ENCODE measurements around the gene FKBP1A.
A peak's percentile ranks its signal among the peaks of the same experiment; 100 is the strongest.
"Not testable (repeated sequence)": the region's sequence is repeated elsewhere in the genome, so short reads cannot be mapped to it uniquely, and the experiment has no call there.

Gene FKBP1A

DNA sequence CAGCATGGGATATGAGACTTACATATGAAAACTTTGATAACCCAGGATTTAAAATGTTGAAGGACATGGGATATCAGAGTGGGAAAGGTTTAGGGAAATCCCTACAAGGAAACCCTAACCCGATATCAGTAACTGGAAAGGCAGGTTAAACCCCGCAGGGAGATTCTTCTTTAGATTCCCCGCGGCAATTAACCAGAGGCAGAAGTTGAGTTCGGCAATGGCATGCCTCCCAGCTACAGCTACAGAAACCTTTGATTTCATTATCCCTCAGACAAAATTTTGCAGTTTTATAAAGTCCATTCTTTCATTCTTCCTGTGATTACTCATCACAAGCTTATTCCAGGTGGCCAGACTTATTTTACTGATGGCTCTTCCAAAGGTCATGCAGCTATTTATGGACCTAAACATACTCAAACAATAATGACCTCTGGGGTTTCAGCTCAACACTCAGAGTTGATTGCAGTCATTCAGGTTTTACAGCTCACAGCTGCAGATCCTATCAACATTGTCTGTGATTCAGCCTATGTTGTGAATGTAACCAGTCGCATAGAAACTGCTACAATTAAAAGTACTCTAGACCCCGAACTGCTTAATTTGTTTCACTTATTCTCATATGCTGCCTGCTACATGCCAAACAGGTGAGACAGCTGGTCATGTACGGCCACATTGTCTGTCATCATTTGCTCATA, 7.0 kb upstream of the FKBP1A start:
- peak overlapping the region; percentile 20 for H3K4me2 ChIP-seq (ENCODE audit: low read length)
- not testable (repeated sequence) for H3K79me1 ChIP-seq (ENCODE audit: low read length); H3K27me3 ChIP-seq (ENCODE audit: insufficient read depth, low read length); H2BK5ac ChIP-seq (ENCODE audit: low read depth, low read length, poor library complexity); H3K14ac ChIP-seq (ENCODE audit: low read length); H3K4me3 ChIP-seq (ENCODE audit: low read depth, low read length); H2AK5ac ChIP-seq (ENCODE audit: low read length); H3K4ac ChIP-seq (ENCODE audit: low read depth, low read length); H4K91ac ChIP-seq (ENCODE audit: low read depth, low read length); H3K9ac ChIP-seq (ENCODE audit: low read length); H3K18ac ChIP-seq (ENCODE audit: low read length); H4K8ac ChIP-seq (ENCODE audit: low read depth, low read length); H2BK12ac ChIP-seq (ENCODE audit: low read length); H3K9me3 ChIP-seq (ENCODE audit: insufficient read depth, low read depth, low read length); H2AFZ ChIP-seq (ENCODE audit: insufficient read depth, low read length, poor library complexity); H4K12ac ChIP-seq (ENCODE audit: low read depth, low read length); H3K23ac ChIP-seq (ENCODE audit: low read length); H3K36me3 ChIP-seq (ENCODE audit: control insufficient read depth in 1 of 2, insufficient read depth in 2 of 2, low read length in 2 of 2); H2BK120ac ChIP-seq (ENCODE audit: insufficient read depth, low read length, poor library complexity); H3K79me2 ChIP-seq (ENCODE audit: control insufficient read depth, insufficient read depth, low read length, poor library complexity)
- peak; percentile 93 to 99 for DNase-seq
- WGBS (ENCODE audit: extremely low coverage, insufficient coverage, insufficient read length), result no CpG with 5 or more reads among the region's 8 CpGs
- H3K27ac ChIP-seq (ENCODE audit: low read depth, low read length), result peak overlapping the region; percentile 72
- H3K4me1 ChIP-seq (ENCODE audit: control insufficient read depth in 1 of 2, insufficient read depth in 2 of 2, low read length in 2 of 2), result peaks cover 7 to 11% of the 10 kb centered on the region in 2 experiments

DNA sequence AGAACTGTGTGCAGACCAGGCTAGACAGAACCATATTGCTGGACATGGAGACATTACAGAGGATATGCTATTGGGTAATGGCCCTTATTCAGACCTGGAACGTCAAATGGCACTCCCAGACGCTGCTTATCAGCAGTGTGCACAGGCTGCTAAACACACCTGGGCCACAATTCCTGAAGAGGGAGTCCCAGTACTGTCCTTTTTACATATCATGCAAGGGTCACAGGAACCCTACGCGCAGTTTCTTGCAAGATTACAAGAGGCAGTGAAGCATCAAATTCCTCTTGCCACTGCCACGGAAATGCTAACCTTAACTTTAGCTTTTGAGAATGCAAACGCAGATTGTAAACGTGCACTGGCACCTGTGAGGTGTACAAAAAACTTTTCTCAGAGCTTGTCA, 5.3 kb upstream of the FKBP1A start:
- peaks cover 10% of the 10 kb centered on the region for H3K79me1 ChIP-seq (ENCODE audit: low read length)
- WGBS (ENCODE audit: extremely low coverage, insufficient coverage, insufficient read length), result no CpG with 5 or more reads among the region's 7 CpGs
- H2BK120ac ChIP-seq (ENCODE audit: insufficient read depth, low read length, poor library complexity); H3K18ac ChIP-seq (ENCODE audit: low read length); H3K23ac ChIP-seq (ENCODE audit: low read length); H3K4me3 ChIP-seq (ENCODE audit: low read depth, low read length); H4K8ac ChIP-seq (ENCODE audit: low read depth, low read length); H3K9ac ChIP-seq (ENCODE audit: low read length); H3K9me3 ChIP-seq (ENCODE audit: insufficient read depth, low read depth, low read length); H4K12ac ChIP-seq (ENCODE audit: low read depth, low read length); H3K27ac ChIP-seq (ENCODE audit: low read depth, low read length); H3K4me2 ChIP-seq (ENCODE audit: low read length); H2BK5ac ChIP-seq (ENCODE audit: low read depth, low read length, poor library complexity); H3K79me2 ChIP-seq (ENCODE audit: control insufficient read depth, insufficient read depth, low read length, poor library complexity); H3K4ac ChIP-seq (ENCODE audit: low read depth, low read length); H3K36me3 ChIP-seq (ENCODE audit: control insufficient read depth in 1 of 2, insufficient read depth in 2 of 2, low read length in 2 of 2); H2AFZ ChIP-seq (ENCODE audit: insufficient read depth, low read length, poor library complexity); H2BK12ac ChIP-seq (ENCODE audit: low read length); H2AK5ac ChIP-seq (ENCODE audit: low read length); H3K27me3 ChIP-seq (ENCODE audit: insufficient read depth, low read length); H4K91ac ChIP-seq (ENCODE audit: low read depth, low read length); H3K14ac ChIP-seq (ENCODE audit: low read length): not testable (repeated sequence)
- peak; percentile 89 to 90 for DNase-seq
- peaks cover 10 to 11% of the 10 kb centered on the region in 2 experiments for H3K4me1 ChIP-seq (ENCODE audit: control insufficient read depth in 1 of 2, insufficient read depth in 2 of 2, low read length in 2 of 2)

- Histone ChIP-seq H3K14ac (ENCODE audit: low read length) (no peak overlapping the region), H2BK5ac (ENCODE audit: low read depth, low read length, poor library complexity) (no peak overlapping the region), H3K9ac (ENCODE audit: low read length) (no peak overlapping the region), H4K8ac (ENCODE audit: low read depth, low read length) (no peak overlapping the region), H3K23ac (ENCODE audit: low read length) (no peak overlapping the region), H3K4me3 (ENCODE audit: low read depth, low read length) (no peak overlapping the region), H3K9me3 (ENCODE audit: insufficient read depth, low read depth, low read length) (peaks cover 2% of the 10 kb centered on the region), H3K79me1 (ENCODE audit: low read length) (peaks cover 14% of the 10 kb centered on the region), H2BK120ac (ENCODE audit: insufficient read depth, low read length, poor library complexity) (no peak overlapping the region), H3K18ac (ENCODE audit: low read length) (no peak overlapping the region), H2AFZ (ENCODE audit: insufficient read depth, low read length, poor library complexity) (no peak overlapping the region), H4K12ac (ENCODE audit: low read depth, low read length) (no peak overlapping the region), H3K4me2 (ENCODE audit: low read length) (no peak overlapping the region), H3K27ac (ENCODE audit: low read depth, low read length) (no peak overlapping the region), H3K79me2 (ENCODE audit: control insufficient read depth, insufficient read depth, low read length, poor library complexity) (peaks cover 2% of the 10 kb centered on the region), H3K4me1 (ENCODE audit: control insufficient read depth in 1 of 2, insufficient read depth in 2 of 2, low read length in 2 of 2) (peaks cover 10 to 11% of the 10 kb centered on the region in 2 experiments), H2BK12ac (ENCODE audit: low read length) (no peak overlapping the region), H3K4ac (ENCODE audit: low read depth, low read length) (no peak overlapping the region), H3K27me3 (ENCODE audit: insufficient read depth, low read length) (no peaks in the 10 kb centered on the region), H3K36me3 (ENCODE audit: control insufficient read depth in 1 of 2, insufficient read depth in 2 of 2, low read length in 2 of 2) (no peaks in the 10 kb centered on the region), H2AK5ac (ENCODE audit: low read length) (no peak overlapping the region), H4K91ac (ENCODE audit: low read depth, low read length) (no peak overlapping the region)
- DNase-seq, result no peak
- WGBS (ENCODE audit: extremely low coverage, insufficient coverage, insufficient read length), result no CpG with 5 or more reads among the region's 4 CpGs
Observed at GRCh38 chr20:1397710-1398109, 4.9 kb upstream of the FKBP1A start.

GRCh38 chr20:1396702-1397101, 3.8 kb upstream of the FKBP1A start:
- H3K79me1 ChIP-seq (ENCODE audit: low read length), result peaks cover 19% of the 10 kb centered on the region
- no peak overlapping the region for H3K4me2 ChIP-seq (ENCODE audit: low read length)
- H3K23ac ChIP-seq (ENCODE audit: low read length), result no peak overlapping the region
- H4K12ac ChIP-seq (ENCODE audit: low read depth, low read length), result no peak overlapping the region
- no peak overlapping the region for H3K9ac ChIP-seq (ENCODE audit: low read length)
- H4K91ac ChIP-seq (ENCODE audit: low read depth, low read length), result no peak overlapping the region
- H2BK12ac ChIP-seq (ENCODE audit: low read length), result no peak overlapping the region
- H3K18ac ChIP-seq (ENCODE audit: low read length), result no peak overlapping the region
- no peaks in the 10 kb centered on the region for H3K36me3 ChIP-seq (ENCODE audit: control insufficient read depth in 1 of 2, insufficient read depth in 2 of 2, low read length in 2 of 2)
- H3K4me3 ChIP-seq (ENCODE audit: low read depth, low read length), result no peak overlapping the region
- no peak overlapping the region for H2AK5ac ChIP-seq (ENCODE audit: low read length)
- H3K27ac ChIP-seq (ENCODE audit: low read depth, low read length), result no peak overlapping the region
- no CpG with 5 or more reads among the region's 4 CpGs for WGBS (ENCODE audit: extremely low coverage, insufficient coverage, insufficient read length)
- H3K79me2 ChIP-seq (ENCODE audit: control insufficient read depth, insufficient read depth, low read length, poor library complexity), result peaks cover 8% of the 10 kb centered on the region
- H3K27me3 ChIP-seq (ENCODE audit: insufficient read depth, low read length), result no peaks in the 10 kb centered on the region
- H2AFZ ChIP-seq (ENCODE audit: insufficient read depth, low read length, poor library complexity), result no peak overlapping the region
- no peak overlapping the region for H2BK120ac ChIP-seq (ENCODE audit: insufficient read depth, low read length, poor library complexity)
- H3K4ac ChIP-seq (ENCODE audit: low read depth, low read length), result no peak overlapping the region
- no peak overlapping the region for H2BK5ac ChIP-seq (ENCODE audit: low read depth, low read length, poor library complexity)
- H4K8ac ChIP-seq (ENCODE audit: low read depth, low read length), result no peak overlapping the region
- DNase-seq, result peak in 1 of 2 donors; percentile 56
- peaks cover 11 to 15% of the 10 kb centered on the region in 2 experiments for H3K4me1 ChIP-seq (ENCODE audit: control insufficient read depth in 1 of 2, insufficient read depth in 2 of 2, low read length in 2 of 2)
- peaks cover 2% of the 10 kb centered on the region for H3K9me3 ChIP-seq (ENCODE audit: insufficient read depth, low read depth, low read length)
- H3K14ac ChIP-seq (ENCODE audit: low read length), result no peak overlapping the region
